NCI-H2171 treated with DMSO at 0.1 percent for 48 hours (cell line): ENCODE data around the gene CRELD1.
A peak's percentile ranks its signal among the peaks of the same experiment; 100 is the strongest.

Source experiments
- DNase-seq: peaks from one replicate; lab custom pipeline; 2025; lab: John Stamatoyannopoulos, UW

Gene CRELD1

GRCh38 chr3:9906480-9906879 lies 27.2 kb upstream of the CRELD1 start:
- no peak for DNase-seq

- DNase-seq: no peak
Observed at GRCh38 chr3:9908286-9908685, 25.3 kb upstream of the CRELD1 start.

- no peak for DNase-seq
Observed at GRCh38 chr3:9909221-9910013, 24.2 kb upstream of the CRELD1 start.

GRCh38 chr3:9911863-9912262 lies 21.8 kb upstream of the CRELD1 start:
- DNase-seq: no peak

GRCh38 chr3:9912294-9912935 lies 21.2 kb upstream of the CRELD1 start:
- DNase-seq: no peak

DNA sequence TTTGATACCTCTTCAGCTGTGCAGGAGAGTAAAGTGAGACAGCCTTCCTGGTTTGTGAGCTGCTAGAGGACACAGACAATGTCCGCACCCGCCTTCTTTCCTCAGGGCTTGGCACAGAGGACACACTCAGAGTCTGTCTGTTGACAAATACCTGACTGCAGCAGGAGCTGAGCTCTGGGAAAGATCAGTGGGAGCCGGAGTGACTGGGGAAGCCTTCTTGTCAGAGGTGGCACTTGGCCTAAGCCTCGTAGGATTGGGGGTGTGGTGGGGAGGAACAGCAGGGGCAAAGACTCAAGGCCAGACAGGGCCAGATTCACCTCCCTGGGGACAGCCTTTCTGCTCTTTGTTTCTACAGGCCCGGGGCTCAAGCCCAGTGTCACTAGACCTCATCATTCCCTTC lies 20.0 kb upstream of the CRELD1 start:
- DNase-seq: no peak

DNA sequence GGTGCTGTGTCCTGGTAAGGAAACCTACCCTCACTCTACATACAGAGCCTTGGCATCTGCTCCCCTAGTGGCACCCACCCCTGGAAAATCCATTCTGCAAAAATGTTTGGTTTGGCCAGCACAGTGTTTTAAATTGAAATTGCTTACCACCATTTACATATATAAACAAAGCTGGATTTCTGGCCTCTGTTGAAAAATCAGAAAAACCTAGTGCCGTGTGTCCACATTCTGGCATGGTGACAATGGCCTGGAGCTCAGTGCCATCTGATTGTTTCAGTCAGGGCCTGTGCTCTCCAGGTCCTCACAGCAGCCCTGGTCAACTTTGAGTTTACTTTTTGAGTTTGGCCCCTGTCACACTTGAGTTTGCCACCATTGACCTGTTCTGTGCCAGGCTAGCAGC lies 19.6 kb upstream of the CRELD1 start:
- DNase-seq: no peak

GRCh38 chr3:9914559-9915253 lies 18.9 kb upstream of the CRELD1 start:
- DNase-seq: peak; percentile 30

- peak; percentile 32 for DNase-seq
Observed at GRCh38 chr3:9915254-9916141, 18.1 kb upstream of the CRELD1 start.

GRCh38 chr3:9916346-9916733 lies 17.3 kb upstream of the CRELD1 start:
- DNase-seq: peak; percentile 38

- peak; percentile 77 for DNase-seq
Observed at GRCh38 chr3:9916734-9917680, 16.6 kb upstream of the CRELD1 start, which contains the start of gene IL17RC. TSS of gene IL17RC (plus strand) at chr3:9917098. CDS start at chr3:9917316, 218 bp downstream.

DNA sequence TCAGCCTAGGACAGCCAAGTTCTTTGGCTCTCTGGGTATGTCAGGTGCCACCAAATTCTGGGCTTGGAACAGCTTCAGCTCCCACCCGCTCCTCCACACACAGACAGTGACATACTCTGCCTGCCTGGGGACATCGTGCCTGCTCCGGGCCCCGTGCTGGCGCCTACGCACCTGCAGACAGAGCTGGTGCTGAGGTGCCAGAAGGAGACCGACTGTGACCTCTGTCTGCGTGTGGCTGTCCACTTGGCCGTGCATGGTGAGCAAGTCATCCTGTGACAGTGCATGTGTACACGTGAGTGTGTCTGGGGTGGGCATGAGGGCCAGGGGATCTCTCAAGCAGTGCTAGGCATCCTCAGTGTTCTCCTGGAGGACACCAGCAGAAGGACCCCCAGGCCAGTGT lies 15.8 kb upstream of the CRELD1 start:
- no peak for DNase-seq

- DNase-seq: no peak
Observed at GRCh38 chr3:9918261-9919038, 15.2 kb upstream of the CRELD1 start.

GRCh38 chr3:9928158-9928557 lies 5.5 kb upstream of the CRELD1 start:
- DNase-seq: no peak

GRCh38 chr3:9930804-9931418 lies 2.7 kb upstream of the CRELD1 start:
- DNase-seq: no peak

- DNase-seq: no peak
Observed at GRCh38 chr3:9932535-9932842, 1.1 kb upstream of the CRELD1 start.

DNA sequence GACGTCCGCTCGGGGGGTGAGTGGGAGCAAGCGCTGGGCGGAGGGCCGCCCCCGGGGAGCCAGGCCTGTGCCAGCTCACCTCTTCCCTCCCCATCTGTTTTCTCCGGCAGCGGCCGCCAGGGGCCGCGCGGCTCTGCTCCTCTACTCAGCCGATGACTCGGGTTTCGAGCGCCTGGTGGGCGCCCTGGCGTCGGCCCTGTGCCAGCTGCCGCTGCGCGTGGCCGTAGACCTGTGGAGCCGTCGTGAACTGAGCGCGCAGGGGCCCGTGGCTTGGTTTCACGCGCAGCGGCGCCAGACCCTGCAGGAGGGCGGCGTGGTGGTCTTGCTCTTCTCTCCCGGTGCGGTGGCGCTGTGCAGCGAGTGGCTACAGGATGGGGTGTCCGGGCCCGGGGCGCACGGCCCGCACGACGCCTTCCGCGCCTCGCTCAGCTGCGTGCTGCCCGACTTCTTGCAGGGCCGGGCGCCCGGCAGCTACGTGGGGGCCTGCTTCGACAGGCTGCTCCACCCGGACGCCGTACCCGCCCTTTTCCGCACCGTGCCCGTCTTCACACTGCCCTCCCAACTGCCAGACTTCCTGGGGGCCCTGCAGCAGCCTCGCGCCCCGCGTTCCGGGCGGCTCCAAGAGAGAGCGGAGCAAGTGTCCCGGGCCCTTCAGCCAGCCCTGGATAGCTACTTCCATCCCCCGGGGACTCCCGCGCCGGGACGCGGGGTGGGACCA lies 632 bp upstream of the CRELD1 start:
- peak; percentile 74 for DNase-seq

GRCh38 chr3:9934235-9934621 lies 594 bp downstream of the CRELD1 start:
- no peak for DNase-seq

DNA sequence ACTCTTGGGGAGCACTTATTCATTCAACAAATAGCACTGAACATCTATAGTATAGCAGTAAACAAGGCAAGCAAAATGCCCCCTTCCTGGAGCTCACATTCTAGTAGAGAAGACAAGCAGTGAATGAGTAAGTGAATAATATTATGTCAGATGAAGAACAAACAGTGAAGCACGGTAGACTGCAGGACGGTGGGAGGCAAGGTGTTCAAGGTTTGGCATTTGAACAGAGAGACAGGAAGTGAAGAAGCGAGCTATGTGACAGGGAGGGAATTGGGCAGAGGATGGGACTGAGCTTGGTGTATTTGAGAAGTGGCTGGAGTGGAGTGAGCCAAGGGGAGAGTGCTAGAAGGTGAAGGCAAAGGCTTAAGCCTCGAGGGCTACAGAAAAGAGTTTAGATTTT lies 1.4 kb downstream of the CRELD1 start:
- no peak for DNase-seq
